ENCODE data around the gene WWOX. TPM values are rescaled to one million over a fixed set of nuclear protein-coding genes. Genes with fewer than 3 reads are reported as not detected.

WWOX gene
- total RNA-seq, 1 experiment from 2014 or later, result 35.6 TPM

DNA sequence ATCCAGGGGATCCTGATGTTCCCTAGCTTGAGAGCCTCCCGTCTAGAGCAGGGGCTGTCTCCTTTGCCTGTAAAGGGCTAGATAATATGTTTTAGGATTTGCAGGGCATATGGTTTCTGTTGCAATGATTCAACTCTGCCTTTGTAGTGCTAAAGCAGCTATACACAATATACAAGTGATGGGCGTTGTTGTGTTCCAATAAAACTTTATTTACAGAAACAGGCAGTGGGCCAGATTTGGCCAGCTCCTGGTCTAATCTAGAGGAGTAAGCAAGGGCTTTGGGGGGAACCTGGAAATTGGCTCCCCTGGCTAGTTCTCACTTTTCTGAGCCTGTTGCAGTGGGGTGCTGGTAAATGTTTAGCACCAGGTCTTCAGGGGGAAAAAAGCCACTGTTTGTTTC lies 13.8 kb downstream of the WWOX start:
- H3K9me2 ChIP-seq (ENCODE audit: insufficient read depth), result no peaks in the 10 kb centered on the region
- no peak overlapping the region for H3K27ac ChIP-seq
- no peak overlapping the region for H3K4me3 ChIP-seq
- ChIA-PET POLR2A (ENCODE audit: unreplicated experiment) (no interaction called here), CTCF (no interaction called here)
- H4K20me1 ChIP-seq (ENCODE audit: insufficient read depth), result no peaks in the 10 kb centered on the region
- H3K9me3 ChIP-seq (ENCODE audit: insufficient read depth, low read depth), result no peaks in the 10 kb centered on the region
- no peak overlapping the region for H3K4me2 ChIP-seq
- BruUV-seq (replicated peaks), result no TSS peak
- H3K4me1 ChIP-seq (replicated peaks; ENCODE audit: insufficient read depth), result no peaks in the 10 kb centered on the region
- H2AFZ ChIP-seq, result no peak overlapping the region
- no peaks in the 10 kb centered on the region for H3K36me3 ChIP-seq (ENCODE audit: low read depth)
- H3K27me3 ChIP-seq (ENCODE audit: insufficient read depth, low read depth), result no peaks in the 10 kb centered on the region
- intact Hi-C loops (cut with micrococcal nuclease; ENCODE audit: unreplicated experiment), result no loop called here
- no peaks in the 10 kb centered on the region for H3K79me2 ChIP-seq (ENCODE audit: low read depth)
- no peaks in the 10 kb centered on the region for H3F3A ChIP-seq (ENCODE audit: insufficient read depth, low read depth)
- DNase-seq, result no peak
- TF ChIP-seq, protein P1, sequence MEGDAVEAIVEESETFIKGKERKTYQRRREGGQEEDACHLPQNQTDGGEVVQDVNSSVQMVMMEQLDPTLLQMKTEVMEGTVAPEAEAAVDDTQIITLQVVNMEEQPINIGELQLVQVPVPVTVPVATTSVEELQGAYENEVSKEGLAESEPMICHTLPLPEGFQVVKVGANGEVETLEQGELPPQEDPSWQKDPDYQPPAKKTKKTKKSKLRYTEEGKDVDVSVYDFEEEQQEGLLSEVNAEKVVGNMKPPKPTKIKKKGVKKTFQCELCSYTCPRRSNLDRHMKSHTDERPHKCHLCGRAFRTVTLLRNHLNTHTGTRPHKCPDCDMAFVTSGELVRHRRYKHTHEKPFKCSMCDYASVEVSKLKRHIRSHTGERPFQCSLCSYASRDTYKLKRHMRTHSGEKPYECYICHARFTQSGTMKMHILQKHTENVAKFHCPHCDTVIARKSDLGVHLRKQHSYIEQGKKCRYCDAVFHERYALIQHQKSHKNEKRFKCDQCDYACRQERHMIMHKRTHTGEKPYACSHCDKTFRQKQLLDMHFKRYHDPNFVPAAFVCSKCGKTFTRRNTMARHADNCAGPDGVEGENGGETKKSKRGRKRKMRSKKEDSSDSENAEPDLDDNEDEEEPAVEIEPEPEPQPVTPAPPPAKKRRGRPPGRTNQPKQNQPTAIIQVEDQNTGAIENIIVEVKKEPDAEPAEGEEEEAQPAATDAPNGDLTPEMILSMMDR (conservative IDR thresholded peaks at IDR 0.05), result no peak
- TF ChIP-seq EZH2 (IDR thresholded peaks at IDR 0.05; ENCODE audit: low read depth), result no peak

DNA sequence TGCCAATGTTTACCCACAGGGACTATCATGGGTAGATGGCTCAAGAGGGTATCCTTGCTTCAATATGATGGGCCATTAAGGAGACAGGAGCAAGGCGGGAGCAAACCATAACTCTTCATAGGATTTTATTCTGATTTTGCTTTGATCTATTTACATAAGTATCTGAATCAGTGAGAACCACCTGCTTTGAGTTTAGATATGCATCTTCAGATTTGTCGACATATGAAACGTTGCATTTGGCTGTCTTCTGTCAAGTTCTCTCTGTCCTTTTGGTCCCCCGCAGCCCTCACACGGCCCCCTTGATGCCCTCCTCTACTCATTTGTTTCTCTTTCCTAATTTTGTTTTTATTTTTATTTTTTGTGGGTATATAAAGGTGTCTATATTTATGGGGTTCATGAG lies 16.2 kb downstream of the WWOX start:
- H3K27ac ChIP-seq, result no peak overlapping the region
- H4K20me1 ChIP-seq (ENCODE audit: insufficient read depth), result no peaks in the 10 kb centered on the region
- H3F3A ChIP-seq (ENCODE audit: insufficient read depth, low read depth), result no peaks in the 10 kb centered on the region
- ChIA-PET CTCF (no interaction called here), POLR2A (ENCODE audit: unreplicated experiment) (no interaction called here)
- intact Hi-C loops (cut with micrococcal nuclease; ENCODE audit: unreplicated experiment), result no loop called here
- no peaks in the 10 kb centered on the region for H3K9me3 ChIP-seq (ENCODE audit: insufficient read depth, low read depth)
- no peaks in the 10 kb centered on the region for H3K36me3 ChIP-seq (ENCODE audit: low read depth)
- H3K9me2 ChIP-seq (ENCODE audit: insufficient read depth), result no peaks in the 10 kb centered on the region
- no peaks in the 10 kb centered on the region for H3K4me1 ChIP-seq (replicated peaks; ENCODE audit: insufficient read depth)
- TF ChIP-seq EZH2 (IDR thresholded peaks at IDR 0.05; ENCODE audit: low read depth), result no peak
- TF ChIP-seq, protein P1 (conservative IDR thresholded peaks at IDR 0.05), result no peak
- H3K27me3 ChIP-seq (ENCODE audit: insufficient read depth, low read depth), result no peaks in the 10 kb centered on the region
- H2AFZ ChIP-seq, result no peak overlapping the region
- H3K4me3 ChIP-seq, result no peak overlapping the region
- DNase-seq, result no peak
- H3K4me2 ChIP-seq, result no peak overlapping the region
- no TSS peak for BruUV-seq (replicated peaks)
- H3K79me2 ChIP-seq (ENCODE audit: low read depth), result no peaks in the 10 kb centered on the region

DNA sequence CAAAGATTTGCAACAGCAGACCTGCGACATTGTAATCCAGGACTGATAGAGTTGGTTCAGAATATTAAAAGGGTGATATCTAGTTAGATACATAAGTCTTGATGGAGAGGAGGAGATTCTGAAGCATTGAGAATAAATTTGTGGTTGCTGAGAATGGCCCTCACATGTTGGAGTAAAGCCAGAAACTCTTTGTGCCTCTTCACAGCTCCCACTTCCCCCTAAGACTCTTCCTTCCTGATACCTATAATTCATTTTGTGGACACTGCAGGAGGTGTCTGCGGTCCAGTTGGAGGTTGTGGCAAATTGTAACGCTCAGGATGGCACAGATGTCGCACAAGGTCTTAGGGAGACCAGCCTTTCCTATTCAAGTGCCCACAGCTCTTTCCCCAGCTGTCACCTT lies 17.5 kb downstream of the WWOX start:
- Histone ChIP-seq H3F3A (ENCODE audit: insufficient read depth, low read depth) (no peaks in the 10 kb centered on the region), H3K9me3 (ENCODE audit: insufficient read depth, low read depth) (no peaks in the 10 kb centered on the region), H3K27ac (no peak overlapping the region), H3K79me2 (ENCODE audit: low read depth) (no peaks in the 10 kb centered on the region), H3K4me3 (no peak overlapping the region), H4K20me1 (ENCODE audit: insufficient read depth) (no peaks in the 10 kb centered on the region), H3K9me2 (ENCODE audit: insufficient read depth) (no peaks in the 10 kb centered on the region), H3K36me3 (ENCODE audit: low read depth) (no peaks in the 10 kb centered on the region), H3K4me1 (replicated peaks; ENCODE audit: insufficient read depth) (no peaks in the 10 kb centered on the region), H3K27me3 (ENCODE audit: insufficient read depth, low read depth) (no peaks in the 10 kb centered on the region), H3K4me2 (no peak overlapping the region), H2AFZ (no peak overlapping the region)
- ChIA-PET POLR2A (ENCODE audit: unreplicated experiment) (no interaction called here), CTCF (no interaction called here)
- no TSS peak for BruUV-seq (replicated peaks)
- no peak for DNase-seq
- intact Hi-C loops (cut with micrococcal nuclease; ENCODE audit: unreplicated experiment), result no loop called here
- TF ChIP-seq, protein P1 (conservative IDR thresholded peaks at IDR 0.05), result no peak
- TF ChIP-seq EZH2 (IDR thresholded peaks at IDR 0.05; ENCODE audit: low read depth), result no peak

All from PC-9 (cell line).